Activated CD4-positive, alpha-beta T cell treated with anti-CD3 and anti-CD28 coated beads, Interleukin-2, amount 50 U/mL, for 1 hour (primary cell): ENCODE results near the gene EXT2.

Experiments used
- DNase-seq: peaks from one replicate; pipeline ENCODE4 v3.0.0-alpha.2; 2020

Gene EXT2

GRCh38 chr11:44095506-44096359 lies at the start of gene EXT2:
TSS of gene EXT2 (plus strand) at chr11:44095678. CDS start at chr11:44107713, 12,035 bp downstream.
- DNase-seq: peak; percentile 85

- DNase-seq: no peak
These were observed 49.3 kb upstream of the EXT2 start for GRCh38 chr11:44046182-44046581.

- no peak for DNase-seq
These were observed 48.2 kb upstream of the EXT2 start for GRCh38 chr11:44047298-44047697.

GRCh38 chr11:44047931-44048431 lies 47.5 kb upstream of the EXT2 start, which contains the start of gene ACCSL:
TSS of gene ACCSL (plus strand) at chr11:44047981. CDS start at chr11:44048037, 56 bp downstream.
- DNase-seq: no peak

- DNase-seq: no peak
These were observed 45.6 kb upstream of the EXT2 start for GRCh38 chr11:44049832-44050231.

- no peak for DNase-seq
These were observed 44.3 kb upstream of the EXT2 start for GRCh38 chr11:44051171-44051570.

- no peak for DNase-seq
These were observed 38.1 kb upstream of the EXT2 start for GRCh38 chr11:44057340-44057739.

- no peak for DNase-seq
These were observed 37.2 kb upstream of the EXT2 start for GRCh38 chr11:44058275-44058674.

- no peak for DNase-seq
These were observed 30.3 kb upstream of the EXT2 start for GRCh38 chr11:44065161-44065661.

- DNase-seq: peak; percentile 86
These were observed 29.4 kb upstream of the EXT2 start, which contains the start of gene ACCS for GRCh38 chr11:44065841-44066731. TSS of gene ACCS (plus strand) at chr11:44066270. CDS start at chr11:44067628, 1,358 bp downstream.

- DNase-seq: no peak
These were observed 28.7 kb upstream of the EXT2 start for GRCh38 chr11:44066732-44067141.

GRCh38 chr11:44067266-44067665 lies 28.2 kb upstream of the EXT2 start:
- no peak for DNase-seq

GRCh38 chr11:44068180-44068579 lies 27.3 kb upstream of the EXT2 start:
- no peak for DNase-seq

- DNase-seq: no peak
These were observed 24.3 kb upstream of the EXT2 start for GRCh38 chr11:44071157-44071556.

GRCh38 chr11:44072757-44073658 lies 22.5 kb upstream of the EXT2 start:
- DNase-seq: no peak

- no peak for DNase-seq
These were observed 16.7 kb upstream of the EXT2 start for GRCh38 chr11:44078794-44079193.

- DNase-seq: no peak
These were observed 16.1 kb upstream of the EXT2 start for GRCh38 chr11:44079376-44079775.

GRCh38 chr11:44080951-44081350 lies 14.5 kb upstream of the EXT2 start:
- no peak for DNase-seq

- DNase-seq: no peak
These were observed 12.8 kb upstream of the EXT2 start for GRCh38 chr11:44082645-44083044.

- no peak for DNase-seq
These were observed 12.0 kb upstream of the EXT2 start for GRCh38 chr11:44083433-44083832.

- no peak for DNase-seq
These were observed 11.6 kb upstream of the EXT2 start for GRCh38 chr11:44083906-44084305.

- DNase-seq: no peak
These were observed 10.1 kb upstream of the EXT2 start for GRCh38 chr11:44085330-44085729.
